Cardiac muscle cell (in vitro differentiated cells and primary cell): ENCODE results near the gene RCHY1. TPM values are rescaled to one million over a fixed set of nuclear protein-coding genes. Genes with fewer than 3 reads are reported as not detected.
"Not testable (repeated sequence)": the region's sequence is repeated elsewhere in the genome, so short reads cannot be mapped to it uniquely, and the experiment has no call there.

ENCODE experiments used
- DNase-seq, 2 donors: peaks; one replicate each; pipeline versions ENCODE4 v3.0.0 to v3.0.0-alpha.2; 2010 to 2017; ENCODE audit warnings: low read depth in 1 of 2, low spot score in 1 of 2
- H3K27ac ChIP-seq: fragments of 200-600 bp; sonication (generic); 2 replicates; pipeline ENCODE4 v1.5.1; 2016
- H3K27me3 ChIP-seq: fragments of 200-600 bp; sonication (generic); 2 replicates; pipeline ENCODE4 v1.6.0; 2016; ENCODE audit warnings: control low read depth
- H3K36me3 ChIP-seq: fragments of 200-600 bp; sonication (generic); 2 replicates; pipeline ENCODE4 v1.5.1; 2016; ENCODE audit warnings: control low read depth
- H3K4me1 ChIP-seq: fragments of 200-600 bp; sonication (generic); 2 replicates; pipeline ENCODE4 v1.8.1; 2017; ENCODE audit warnings: low read depth, mild to moderate bottlenecking, mixed run types
- H3K4me3 ChIP-seq: fragments of 200-600 bp; sonication (generic); 2 replicates; pipeline ENCODE4 v1.5.1; 2016; ENCODE audit warnings: mild to moderate bottlenecking
- H3K9me3 ChIP-seq: fragments of 200-600 bp; sonication (generic); 2 replicates; pipeline ENCODE4 v1.5.1; 2017; ENCODE audit warnings: low read depth, mild to moderate bottlenecking, control low read depth
- polyA plus RNA-seq: library from polyadenylated mRNA; unstranded; fragments of >200 nt; fragmentation: Nextera tagmentation; extraction: Ambion mirVana; gene quantifications from 2 replicates; pipeline ENCODE4 v1.2.1, GENCODE V29; 2016
- total RNA-seq: library from RNA; depleted of rRNA; stranded (reverse); fragments of >200 nt; gene quantifications from 2 replicates; pipeline ENCODE4 v1.2.3, GENCODE V29; 2016
- TF ChIP-seq, protein P1 (sequence below): IDR thresholded peaks from 2 replicates; pipeline ENCODE4 v1.5.1; 2012; ENCODE audit warnings: low read depth, mild to moderate bottlenecking, low read length

RCHY1 gene
- total and polyA plus RNA-seq, 2 experiments from 2014 or later, result 22.3 to 29.6 TPM

DNA sequence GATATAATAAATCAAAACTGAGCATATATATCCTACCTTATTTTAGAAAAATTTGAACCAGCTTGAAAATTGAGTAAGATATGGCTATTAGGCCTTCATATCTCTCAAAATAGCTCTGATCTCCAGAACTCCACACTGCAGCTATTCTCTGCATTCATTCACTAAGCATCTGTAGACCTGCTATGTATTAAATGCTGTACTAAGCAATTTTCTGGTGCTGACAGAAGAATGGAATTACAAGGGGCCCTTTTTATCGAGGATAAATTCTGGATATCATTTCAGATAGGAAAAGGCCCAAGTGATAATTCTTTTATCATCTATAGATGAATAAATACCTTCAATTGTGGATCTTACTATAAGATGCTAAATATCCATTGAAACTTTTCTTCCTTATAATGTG, 1.9 kb upstream of the RCHY1 start:
- Histone ChIP-seq H3K36me3 (peaks cover 25% of the 10 kb centered on the region), H3K27me3 (no peaks in the 10 kb centered on the region), H3K27ac (no peak overlapping the region), H3K4me3 (no peak overlapping the region), H3K4me1 (peaks cover 23% of the 10 kb centered on the region), H3K9me3 (no peaks in the 10 kb centered on the region)
- TF ChIP-seq, protein P1, sequence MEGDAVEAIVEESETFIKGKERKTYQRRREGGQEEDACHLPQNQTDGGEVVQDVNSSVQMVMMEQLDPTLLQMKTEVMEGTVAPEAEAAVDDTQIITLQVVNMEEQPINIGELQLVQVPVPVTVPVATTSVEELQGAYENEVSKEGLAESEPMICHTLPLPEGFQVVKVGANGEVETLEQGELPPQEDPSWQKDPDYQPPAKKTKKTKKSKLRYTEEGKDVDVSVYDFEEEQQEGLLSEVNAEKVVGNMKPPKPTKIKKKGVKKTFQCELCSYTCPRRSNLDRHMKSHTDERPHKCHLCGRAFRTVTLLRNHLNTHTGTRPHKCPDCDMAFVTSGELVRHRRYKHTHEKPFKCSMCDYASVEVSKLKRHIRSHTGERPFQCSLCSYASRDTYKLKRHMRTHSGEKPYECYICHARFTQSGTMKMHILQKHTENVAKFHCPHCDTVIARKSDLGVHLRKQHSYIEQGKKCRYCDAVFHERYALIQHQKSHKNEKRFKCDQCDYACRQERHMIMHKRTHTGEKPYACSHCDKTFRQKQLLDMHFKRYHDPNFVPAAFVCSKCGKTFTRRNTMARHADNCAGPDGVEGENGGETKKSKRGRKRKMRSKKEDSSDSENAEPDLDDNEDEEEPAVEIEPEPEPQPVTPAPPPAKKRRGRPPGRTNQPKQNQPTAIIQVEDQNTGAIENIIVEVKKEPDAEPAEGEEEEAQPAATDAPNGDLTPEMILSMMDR, result no peak
- DNase-seq, result no peak

DNA sequence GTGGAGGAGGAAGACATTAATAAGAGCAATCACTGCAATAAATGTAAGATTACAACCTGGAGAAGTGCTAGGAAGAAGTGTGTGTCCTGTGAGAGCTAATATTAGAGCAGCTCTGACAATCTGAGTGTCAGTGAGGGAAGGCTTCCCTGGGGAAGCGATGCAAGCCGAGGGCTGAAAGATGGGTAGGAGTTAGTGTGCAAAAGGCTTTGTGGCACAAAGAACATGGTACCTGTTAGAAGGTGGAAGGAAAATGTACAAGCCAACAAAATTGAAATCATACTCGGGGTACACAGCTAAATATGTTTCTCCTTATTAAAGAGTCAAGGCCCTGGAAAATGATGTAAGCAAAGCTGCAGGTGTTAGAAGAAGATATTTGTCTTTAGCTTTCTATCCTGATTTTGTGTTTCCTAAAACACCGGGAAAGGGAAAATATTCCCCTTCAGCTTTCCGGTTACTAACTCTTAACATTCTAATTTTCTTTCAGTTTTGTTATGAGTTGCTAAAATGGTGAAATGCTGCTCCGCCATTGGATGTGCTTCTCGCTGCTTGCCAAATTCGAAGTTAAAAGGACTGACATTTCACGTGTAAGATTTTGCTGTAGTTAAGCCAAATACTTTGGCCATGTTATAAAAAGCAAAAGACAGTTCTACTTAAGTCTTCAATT, 878 bp upstream of the RCHY1 start:
- H3K9me3 ChIP-seq, result no peaks in the 10 kb centered on the region
- TF ChIP-seq, protein P1, result no peak
- no peak for DNase-seq
- peak overlapping the region; percentile 88 for H3K27ac ChIP-seq
- peak overlapping the region; percentile 66 for H3K4me3 ChIP-seq
- no peaks in the 10 kb centered on the region for H3K27me3 ChIP-seq
- peaks cover 23% of the 10 kb centered on the region for H3K4me1 ChIP-seq
- peaks cover 25% of the 10 kb centered on the region for H3K36me3 ChIP-seq

DNA sequence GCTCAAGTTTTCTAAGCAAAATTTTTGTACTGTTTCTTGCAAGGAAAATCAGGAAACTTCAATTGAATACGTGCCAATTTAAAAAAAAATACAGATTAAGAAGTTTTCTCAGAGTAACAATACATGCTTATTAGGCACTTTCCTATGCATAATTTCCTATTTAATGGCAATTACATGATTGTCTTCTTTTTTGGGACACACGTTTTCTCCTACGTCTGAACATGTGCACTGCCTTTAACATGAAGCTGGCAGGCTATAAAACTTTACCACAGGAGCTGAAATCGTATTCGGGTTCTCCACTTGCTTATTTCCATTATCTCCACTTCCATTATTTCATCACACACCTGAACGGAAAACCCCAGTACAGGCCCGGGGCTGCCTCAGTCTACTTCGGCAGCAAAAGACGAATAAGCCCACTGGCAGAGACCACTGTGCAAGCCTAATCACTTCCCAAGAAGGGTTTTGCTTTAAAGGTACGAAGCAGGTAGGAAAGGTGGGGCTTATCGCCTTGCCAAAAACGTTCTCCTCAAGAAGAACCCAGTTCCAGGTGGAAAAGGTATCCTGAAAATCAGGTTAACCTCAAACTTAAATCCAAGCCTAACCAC, 575 bp downstream of the RCHY1 start:
- peaks cover 23% of the 10 kb centered on the region for H3K4me1 ChIP-seq
- peak in 1 of 2 donors; percentile 14 for DNase-seq
- H3K4me3 ChIP-seq, result peak overlapping the region; percentile 66
- H3K27me3 ChIP-seq, result no peaks in the 10 kb centered on the region
- peaks cover 21% of the 10 kb centered on the region for H3K36me3 ChIP-seq
- TF ChIP-seq, protein P1, result no peak
- H3K9me3 ChIP-seq, result no peaks in the 10 kb centered on the region
- H3K27ac ChIP-seq, result peak overlapping the region; percentile 88

DNA sequence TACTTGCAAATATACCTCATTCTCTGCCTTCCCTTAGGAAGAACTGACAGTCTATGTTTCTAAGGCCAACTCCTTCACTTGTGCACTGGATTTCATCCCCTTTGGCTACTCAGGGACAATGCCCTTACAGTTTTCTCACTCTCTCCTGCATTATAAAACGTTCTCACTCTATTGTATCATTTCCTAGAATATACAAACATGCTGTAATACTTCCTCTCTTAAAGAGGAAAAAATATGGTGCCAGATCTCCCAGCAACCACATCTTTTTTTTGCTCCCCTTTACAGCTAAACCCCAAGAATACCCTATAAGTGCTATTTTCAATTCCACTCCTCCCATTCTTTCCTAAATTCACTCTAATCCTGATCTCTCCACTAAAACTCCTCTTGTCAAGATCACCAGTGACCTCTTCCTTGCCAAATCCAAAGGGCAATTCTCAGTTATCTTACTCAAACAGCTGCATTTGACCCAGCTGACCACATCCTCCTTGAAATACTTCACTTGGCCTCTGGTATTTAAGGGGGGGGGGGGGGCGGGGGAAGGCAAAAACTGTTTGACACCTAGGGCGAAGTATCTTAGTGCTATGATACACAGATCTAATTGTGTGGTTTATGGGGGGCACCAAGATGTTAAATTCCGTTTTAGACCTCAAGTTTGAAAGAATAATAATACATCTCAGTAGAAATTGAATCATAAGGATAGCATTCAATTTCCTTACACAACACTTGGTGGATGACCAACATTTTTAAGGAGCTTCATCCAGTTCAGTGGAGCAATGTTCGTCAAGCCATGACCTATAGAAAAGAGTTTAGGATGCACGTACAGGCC, 1.6 kb downstream of the RCHY1 start:
- H3K9me3 ChIP-seq, result no peaks in the 10 kb centered on the region
- TF ChIP-seq, protein P1, result no peak
- H3K27me3 ChIP-seq, result no peaks in the 10 kb centered on the region
- peaks cover 21% of the 10 kb centered on the region for H3K36me3 ChIP-seq
- H3K4me1 ChIP-seq, result peaks cover 23% of the 10 kb centered on the region
- peak; percentile 10 to 67 for DNase-seq
- H3K4me3 ChIP-seq, result peak overlapping the region; percentile 66
- peak overlapping the region; percentile 88 for H3K27ac ChIP-seq

DNA sequence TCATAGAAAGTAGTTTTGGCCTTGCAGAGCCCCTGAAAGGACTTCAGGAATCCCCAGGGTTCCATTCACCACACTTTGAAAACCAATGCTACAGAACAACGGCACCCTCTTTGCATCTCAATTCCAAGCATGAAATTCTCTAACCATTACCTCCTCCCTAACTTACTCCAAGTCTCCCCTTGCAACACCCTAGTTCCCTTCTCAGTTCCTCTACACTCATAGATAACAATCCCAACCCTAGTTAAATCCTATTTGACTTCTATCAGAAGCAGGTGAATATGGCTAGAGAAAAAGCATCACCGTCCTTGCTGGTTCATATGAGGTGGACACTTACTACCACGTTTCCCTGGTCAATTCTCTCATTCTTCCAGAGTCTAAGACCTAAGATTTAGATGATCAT, 2.4 kb downstream of the RCHY1 start:
- TF ChIP-seq, protein P1, result no peak
- no peaks in the 10 kb centered on the region for H3K27me3 ChIP-seq
- H3K4me1 ChIP-seq, result peaks cover 23% of the 10 kb centered on the region
- H3K36me3 ChIP-seq, result peaks cover 17% of the 10 kb centered on the region
- H3K27ac ChIP-seq, result peak overlapping the region; percentile 41
- peak in 1 of 2 donors; percentile 2 for DNase-seq
- no peak overlapping the region for H3K4me3 ChIP-seq
- no peaks in the 10 kb centered on the region for H3K9me3 ChIP-seq

DNA sequence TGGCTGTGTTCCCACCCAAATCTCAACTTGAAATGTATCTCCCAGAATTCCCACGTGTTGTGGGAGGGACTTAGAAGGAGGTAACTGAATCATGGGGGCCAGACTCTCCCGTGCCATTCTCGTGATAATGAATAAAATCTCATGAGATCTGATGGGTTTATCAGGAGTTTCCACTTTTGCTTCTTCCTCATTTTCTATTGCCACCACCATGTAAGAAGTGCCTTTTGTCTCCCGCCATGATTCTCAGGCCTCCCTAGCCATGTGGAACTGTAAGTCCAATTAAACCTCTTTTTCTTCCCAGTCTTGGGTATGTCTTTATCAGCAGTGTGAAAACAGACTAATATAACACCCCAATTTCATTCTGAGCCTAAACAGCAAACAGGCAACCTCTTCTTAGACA, 4.6 kb downstream of the RCHY1 start:
- not testable (repeated sequence) for H3K27me3 ChIP-seq, H3K9me3 ChIP-seq, DNase-seq, H3K27ac ChIP-seq, H3K4me3 ChIP-seq
- Histone ChIP-seq H3K4me1 (peaks cover 17% of the 10 kb centered on the region), H3K36me3 (peaks cover 21% of the 10 kb centered on the region)
